SU-DHL-6 (cell line): ENCODE results near the gene DDX3X.

ENCODE experiments used
- H2AFZ ChIP-seq: fragments of 200-600 bp; sonication (generic); 2 replicates; pipeline ENCODE4 v1.6.1; 2014; ENCODE audit warnings: low read depth, mild to moderate bottlenecking, moderate library complexity, mixed read lengths, antibody characterized with exemption, low read length; ENCODE audit not compliant: severe bottlenecking
- H3F3A ChIP-seq: fragments of 200-600 bp; shearing (Covaris generic); 2 replicates; pipeline ENCODE4 v1.6.0; 2016; ENCODE audit warnings: antibody characterized with exemption, mild to moderate bottlenecking; ENCODE audit not compliant: insufficient read depth
- H3K27ac ChIP-seq: fragments of 200-600 bp; sonication (generic); 2 replicates; pipeline ENCODE4 v1.5.1; 2016; ENCODE audit warnings: low read depth, mild to moderate bottlenecking, low read length, moderate library complexity, mixed read lengths
- H3K27me3 ChIP-seq: fragments of 200-600 bp; sonication (generic), shearing (Covaris generic); 2 replicates; pipeline ENCODE4 v1.6.0; 2014; ENCODE audit warnings: mild to moderate bottlenecking, low read length
- H3K36me3 ChIP-seq: fragments of 200-600 bp; sonication (generic); 2 replicates; pipeline ENCODE4 v1.6.1; 2014; ENCODE audit warnings: mild to moderate bottlenecking, low read length, mixed read lengths
- H3K4me2 ChIP-seq: fragments of 300-600, 200-600 bp; shearing (Covaris generic), sonication (generic); 2 replicates; pipeline ENCODE4 v1.6.0; 2014; ENCODE audit warnings: low read length, low read depth, mild to moderate bottlenecking; ENCODE audit not compliant: poor library complexity, severe bottlenecking
- H3K4me3 ChIP-seq: fragments of 200-600 bp; sonication (generic); 2 replicates; pipeline ENCODE4 v1.5.1; 2014; ENCODE audit warnings: antibody characterized with exemption, low read length, mild to moderate bottlenecking, mixed read lengths; ENCODE audit not compliant: insufficient read depth, poor library complexity, severe bottlenecking
- H3K79me2 ChIP-seq: fragments of 200-600 bp; sonication (generic); 2 replicates; pipeline ENCODE4 v1.6.1; 2014; ENCODE audit warnings: mild to moderate bottlenecking, low read length, moderate library complexity; ENCODE audit not compliant: insufficient read depth
- H3K9ac ChIP-seq: fragments of 200-600 bp; sonication (generic); 2 replicates; pipeline ENCODE4 v1.7.0; 2014; ENCODE audit warnings: mild to moderate bottlenecking, low read length
- H3K9me2 ChIP-seq: fragments of 200-600 bp; sonication (generic); replicated peaks from 2 replicates; pipeline ENCODE4 v1.6.1; 2014; ENCODE audit warnings: low read length; ENCODE audit not compliant: insufficient read depth
- H3K9me3 ChIP-seq: fragments of 200-600 bp; sonication (generic); 2 replicates; pipeline ENCODE4 v1.6.1; 2014; ENCODE audit warnings: low read length, mixed read lengths; ENCODE audit not compliant: insufficient read depth
- H4K20me1 ChIP-seq: fragments of 200-600 bp; sonication (generic); 2 replicates; pipeline ENCODE4 v1.6.1; 2014; ENCODE audit warnings: low read depth, mild to moderate bottlenecking, antibody characterized with exemption, low read length, moderate library complexity, mixed read lengths
- CTCF ChIP-seq: fragments of 200-600 bp; sonication (generic); IDR thresholded peaks from one replicate; pipeline ENCODE4 v1.5.1; 2017; ENCODE audit warnings: antibody characterized with exemption, mild to moderate bottlenecking, low read length, moderate library complexity; ENCODE audit not compliant: insufficient read depth, poor library complexity, severe bottlenecking
- EZH2phosphoT487 ChIP-seq: fragments of 200-600 bp; sonication (generic), shearing (Covaris generic); conservative IDR thresholded peaks from 2 replicates; pipeline ENCODE4 v1.6.1; 2018; ENCODE audit warnings: mild to moderate bottlenecking, antibody characterized with exemption, low read length, moderate library complexity, mixed read lengths

DDX3X gene

GRCh38 chrX:41344053-41344452 is 10.1 kb downstream of the DDX3X start:
- Histone ChIP-seq H3K9me2 (no peaks in the 10 kb centered on the region), H3K9me3 (no peaks in the 10 kb centered on the region), H3F3A (peaks cover 54% of the 10 kb centered on the region), H3K27me3 (no peaks in the 10 kb centered on the region), H3K79me2 (peaks cover 37% of the 10 kb centered on the region), H4K20me1 (peaks cover 22% of the 10 kb centered on the region), H3K27ac (no peak overlapping the region), H3K9ac (no peak overlapping the region), H3K36me3 (peaks cover 67% of the 10 kb centered on the region), H3K4me2 (no peak overlapping the region), H3K4me3 (no peak overlapping the region), H2AFZ (no peak overlapping the region)
- no peak for TF ChIP-seq CTCF
- no peak for TF ChIP-seq EZH2phosphoT487

GRCh38 chrX:41347186-41347585 is 13.2 kb downstream of the DDX3X start:
- Histone ChIP-seq H3K4me2 (no peak overlapping the region), H3K9me2 (no peaks in the 10 kb centered on the region), H3K27ac (no peak overlapping the region), H3K9me3 (no peaks in the 10 kb centered on the region), H3K4me3 (no peak overlapping the region), H3K36me3 (peaks cover 51% of the 10 kb centered on the region), H2AFZ (no peak overlapping the region), H3K9ac (no peak overlapping the region), H3K27me3 (no peaks in the 10 kb centered on the region), H4K20me1 (no peaks in the 10 kb centered on the region), H3F3A (peaks cover 72% of the 10 kb centered on the region), H3K79me2 (peaks cover 7% of the 10 kb centered on the region; the same call in 1 of the 2 replicates)
- no peak for TF ChIP-seq EZH2phosphoT487
- no peak for TF ChIP-seq CTCF

- Histone ChIP-seq H3K36me3 (peaks cover 37% of the 10 kb centered on the region; the same call in 1 of the 2 replicates), H2AFZ (no peak overlapping the region), H3K9ac (no peak overlapping the region), H3K79me2 (no peaks in the 10 kb centered on the region), H3K27me3 (no peaks in the 10 kb centered on the region), H4K20me1 (no peaks in the 10 kb centered on the region), H3K9me3 (no peaks in the 10 kb centered on the region), H3K4me3 (no peak overlapping the region), H3F3A (peaks cover 69% of the 10 kb centered on the region), H3K9me2 (no peaks in the 10 kb centered on the region), H3K4me2 (no peak overlapping the region), H3K27ac (no peak overlapping the region)
- TF ChIP-seq EZH2phosphoT487: no peak
- no peak for TF ChIP-seq CTCF
Observed at GRCh38 chrX:41348551-41348950, 14.6 kb downstream of the DDX3X start.
